A549 (cell line): ENCODE measurements around the gene TPBG. TPM values are rescaled to one million over a fixed set of nuclear protein-coding genes. Genes with fewer than 3 reads are reported as not detected.

Experiments
- ATAC-seq, 2 experiments: fragments of 200-7000 bp in 1 of 2; fragments of >200 bp in 1 of 2; cut with Nextera tagmentation in 1 of 2; cut with Tn5 transposase in 1 of 2; 3 replicates each; pipeline versions ENCODE4 v1.8.0 to v1.9.1; 2018 to 2020; ENCODE audit warnings: mild to moderate bottlenecking in 1 of 2, moderate library complexity in 1 of 2
- CTCF ChIA-PET: fragments of 300-600 bp; sonication (Branson Sonifier 250); formaldehyde crosslinking; extraction: SDS; loops from one replicate; lab custom pipeline; 2021; ENCODE audit warnings: antibody characterized with exemption, inconsistent platforms; lab: Yijun Ruan, JAX
- POLR2A ChIA-PET: fragments of 350-600 bp; formaldehyde crosslinking; extraction: SDS; loops from one replicate; lab custom pipeline; 2021; ENCODE audit warnings: antibody characterized with exemption, inconsistent platforms; lab: Yijun Ruan, JAX
- DNase-seq, 2 experiments: peaks; one replicate each; pipeline versions ENCODE4 v3.0.0 to v3.0.0-alpha.2; 2011 to 2016; ENCODE audit warnings: low read depth in 1 of 2, low spot score in 1 of 2
- FAIRE-seq: peaks from 2 replicates; lab custom pipeline; 2011; peaks lifted over from hg19 to GRCh38; lab: Jason Lieb, UNC
- H3K27ac ChIP-seq, 2 experiments: fragments of >200 bp; sonication (Bioruptor Twin); formaldehyde crosslinking; 3 replicates each; pipeline ENCODE4 v1.5.1; 2016 to 2017
- H3K4me1 ChIP-seq: fragments of >200 bp; sonication (Bioruptor Twin); formaldehyde crosslinking; 3 replicates; pipeline ENCODE4 v1.6.1; 2016
- H3K4me2 ChIP-seq: fragments of >200 bp; sonication (Bioruptor Twin); formaldehyde crosslinking; 3 replicates; pipeline ENCODE4 v1.6.1; 2016
- H3K4me3 ChIP-seq: fragments of >200 bp; sonication (Bioruptor Twin); formaldehyde crosslinking; 3 replicates; pipeline ENCODE4 v1.5.1; 2016
- H3K9me3 ChIP-seq: fragments of >200 bp; sonication (Bioruptor Twin); formaldehyde crosslinking; 3 replicates; pipeline ENCODE4 v1.6.1; 2016
- ATOH8 ChIP-seq: fragments of 250-450 bp; sonication (Bioruptor Pico); IDR thresholded peaks from 2 replicates; pipeline ENCODE4 v1.5.0; 2020; ENCODE audit warnings: low read depth, mild to moderate bottlenecking, moderate library complexity
- BCL3 ChIP-seq: fragments of >200 bp; sonication (Bioruptor Twin); formaldehyde crosslinking; IDR thresholded peaks from 3 replicates; pipeline ENCODE4 v1.6.1; 2016
- CEBPB ChIP-seq, 2 experiments: fragments of >200 bp in 1 of 2; sonication (Bioruptor Twin) in 1 of 2; formaldehyde crosslinking in 1 of 2; IDR thresholded peaks; 2 replicates each; pipeline ENCODE4 v1.6.1; 2012 to 2016
- EHF ChIP-seq: fragments of 250-450 bp; sonication (Bioruptor Pico); IDR thresholded peaks from 2 replicates; pipeline ENCODE4 v1.5.0; 2020; ENCODE audit warnings: mild to moderate bottlenecking
- GATA3 ChIP-seq: IDR thresholded peaks from 2 replicates; pipeline ENCODE4 v1.6.1; 2012; ENCODE audit warnings: borderline replicate concordance
- HEYL ChIP-seq: fragments of 250-450 bp; sonication (Bioruptor Pico); IDR thresholded peaks from 2 replicates; pipeline ENCODE4 v1.8.0; 2021; ENCODE audit warnings: mild to moderate bottlenecking, moderate library complexity
- HOXB5 ChIP-seq: fragments of 250-450 bp; sonication (Bioruptor Pico); IDR thresholded peaks from 2 replicates; pipeline ENCODE4 v1.5.0; 2020; ENCODE audit warnings: mild to moderate bottlenecking, moderate library complexity
- JUN ChIP-seq, 2 experiments: fragments of >200 bp; sonication (Bioruptor Twin); formaldehyde crosslinking; IDR thresholded peaks; 2 replicates in 1 of 2; 3 replicates in 1 of 2; pipeline ENCODE4 v1.6.1; 2016 to 2017
- JUNB ChIP-seq: fragments of >200 bp; sonication (Bioruptor Twin); formaldehyde crosslinking; IDR thresholded peaks from 2 replicates; pipeline ENCODE4 v1.6.1; 2016
- KDM1A ChIP-seq: fragments of 200-600 bp; sonication (generic); IDR thresholded peaks from 2 replicates; pipeline ENCODE4 v1.6.1; 2016; ENCODE audit warnings: low read depth, mild to moderate bottlenecking
- MAFK ChIP-seq: fragments of 450-650 bp; IDR thresholded peaks from 2 replicates; pipeline ENCODE4 v1.6.1; 2014; ENCODE audit not compliant: partially characterized antibody
- NPAS2 ChIP-seq: fragments of 250-450 bp; sonication (Bioruptor Pico); IDR thresholded peaks from 2 replicates; pipeline ENCODE4 v1.8.0; 2022; ENCODE audit warnings: mild to moderate bottlenecking, moderate library complexity, borderline replicate concordance
- POLR2AphosphoS2 ChIP-seq: conservative IDR thresholded peaks from 2 replicates; pipeline ENCODE4 v1.6.1; 2012; ENCODE audit warnings: low read length, improper control_type of control experiment, inconsistent platforms
- RAD21 ChIP-seq, 2 experiments: fragments of >200 bp in 1 of 2; sonication (Bioruptor Twin) in 1 of 2; formaldehyde crosslinking in 1 of 2; IDR thresholded peaks in 1 of 2; conservative IDR thresholded peaks in 1 of 2; 2 replicates in 1 of 2; 3 replicates in 1 of 2; pipeline ENCODE4 v1.6.1; 2012 to 2018; ENCODE audit warnings: inconsistent platforms in 1 of 2
- REST ChIP-seq: fragments of 200-600 bp; sonication (generic); IDR thresholded peaks from 2 replicates; pipeline ENCODE4 v1.6.1; 2016; ENCODE audit warnings: antibody characterized with exemption, mild to moderate bottlenecking, moderate library complexity
- RFX5 ChIP-seq: fragments of 450-650 bp; IDR thresholded peaks from 2 replicates; pipeline ENCODE4 v1.7.1; 2014; ENCODE audit warnings: antibody characterized with exemption, mild to moderate bottlenecking, moderate library complexity
- RNF2 ChIP-seq: fragments of 200-600 bp; sonication (generic); IDR thresholded peaks from 2 replicates; pipeline ENCODE4 v1.6.1; 2016; ENCODE audit warnings: low read depth, mild to moderate bottlenecking, antibody characterized with exemption, moderate library complexity, borderline replicate concordance
- SMC3 ChIP-seq: fragments of >200 bp; sonication (Bioruptor Twin); formaldehyde crosslinking; IDR thresholded peaks from 3 replicates; pipeline ENCODE4 v1.6.1; 2018; ENCODE audit warnings: inconsistent platforms
- SREBF2 ChIP-seq: fragments of 450-650 bp; IDR thresholded peaks from 2 replicates; pipeline ENCODE4 v1.6.1; 2014; ENCODE audit warnings: mild to moderate bottlenecking, moderate library complexity
- TFCP2L1 ChIP-seq: fragments of 250-450 bp; sonication (Bioruptor Pico); IDR thresholded peaks from 2 replicates; pipeline ENCODE4 v1.5.0; 2021; ENCODE audit warnings: mild to moderate bottlenecking
- ZNF302 ChIP-seq: fragments of 250-450 bp; sonication (Bioruptor Pico); IDR thresholded peaks from 2 replicates; pipeline ENCODE4 v1.9.0; 2021; ENCODE audit warnings: inconsistent platforms, mild to moderate bottlenecking, moderate library complexity
- WGBS: methylation state at CpG from one replicate; pipeline ENCODE4 v1.1.6; 2017; ENCODE audit errors: missing lambda C conversion rate; 5-methylcytosine and 5-hydroxymethylcytosine counted together
- polyA plus RNA-seq, 4 experiments: library from polyadenylated mRNA; depleted of rRNA in 3 of 4; stranded (reverse); fragments of >200 nt; fragmentation: RNase III in 1 of 4; extraction: RNeasy Plus Mini Kit Qiagen cat#74134 plus additional on column Dnase treatment in 1 of 4; gene quantifications; 2 replicates in 3 of 4; 3 replicates in 1 of 4; pipeline ENCODE4 v1.2.3, GENCODE V29; 2011 to 2017

TPBG gene
- polyA plus RNA-seq, 2 of the 4 experiments (the other 2 are of a cell fraction): 33.2 to 47.1 TPM

GRCh38 chr6:82397962-82398692 is 34.5 kb downstream of the TPBG start:
- H3K4me2 ChIP-seq: peak overlapping the region; percentile 74
- ChIA-PET CTCF (interaction anchor here (1.1 to 1.7 kb wide), 3 partner anchors 25 to 127 kb away, joined by 3 to 5 read pairs (median 4); no protein-coding TSS in a partner anchor), POLR2A (interaction anchor here (0.6 to 2.5 kb wide), 4 partner anchors 20 to 124 kb away, joined by 3 to 17 read pairs (median 6); partner anchors contain the start of gene TPBG)
- 47% methylated on average over 1 of the region's 1 CpG for WGBS
- H3K27ac ChIP-seq: peak overlapping the region; percentile 76 to 89
- ATAC-seq: peak; percentile 59 to 67; a peak in 5 of 6 replicates
- no peak for FAIRE-seq
- H3K4me1 ChIP-seq: peaks cover 34% of the 10 kb centered on the region
- H3K4me3 ChIP-seq: no peak overlapping the region
- TF ChIP-seq NPAS2 (CRISPR knock-in tag) (no peak), HOXB5 (CRISPR knock-in tag) (peak; percentile 69; the same call in 1 of the 2 replicates), EHF (no peak), GATA3 (peak; percentile 14; the same call in 1 of the 2 replicates), KDM1A (no peak), MAFK (no peak), ZNF302 (CRISPR knock-in tag) (no peak), JUNB (peak; percentile 74), POLR2AphosphoS2 (no peak), SMC3 (no peak), RAD21 (conservative IDR thresholded peaks at IDR 0.05 in 1 of 2, IDR thresholded peaks at IDR 0.05 in 1 of 2) (no peak), TFCP2L1 (no peak), RFX5 (no peak), BCL3 (no peak), CEBPB (IDR thresholded peaks at IDR 0.05) (peak; percentile 12 to 62; a peak in 3 of 4 replicates), SREBF2 (no peak), REST (no peak), RNF2 (no peak), JUN (IDR thresholded peaks at IDR 0.05) (0 out of 5 replicates have a peak, but pooled peaks of 1 of the 2 experiments have one; percentile 21), ATOH8 (CRISPR knock-in tag) (no peak), HEYL (CRISPR knock-in tag) (no peak)
- H3K9me3 ChIP-seq: no peaks in the 10 kb centered on the region
- DNase-seq: peak in 1 of 2 experiments; percentile 25
